Esophagus mucosa (tissue), 1 donor: ENCODE measurements around the gene IFT122. TPM values are rescaled to one million over a fixed set of nuclear protein-coding genes. Genes with fewer than 3 reads are reported as not detected.

Experiments
- ATAC-seq: fragments of 200-7000 bp; cut with Tn5 transposase; one replicate; pipeline ENCODE4 v1.9.1; 2020
- total RNA-seq: library from RNA; stranded (reverse); gene quantifications from one replicate; pipeline ENCODE4 v1.2.4, GENCODE V29; 2023
- donor health status: DM: yes; HTN: yes; CAD: no.

Gene IFT122
- total RNA-seq, 1 donor from 2014 or later, result 11.2 TPM

DNA sequence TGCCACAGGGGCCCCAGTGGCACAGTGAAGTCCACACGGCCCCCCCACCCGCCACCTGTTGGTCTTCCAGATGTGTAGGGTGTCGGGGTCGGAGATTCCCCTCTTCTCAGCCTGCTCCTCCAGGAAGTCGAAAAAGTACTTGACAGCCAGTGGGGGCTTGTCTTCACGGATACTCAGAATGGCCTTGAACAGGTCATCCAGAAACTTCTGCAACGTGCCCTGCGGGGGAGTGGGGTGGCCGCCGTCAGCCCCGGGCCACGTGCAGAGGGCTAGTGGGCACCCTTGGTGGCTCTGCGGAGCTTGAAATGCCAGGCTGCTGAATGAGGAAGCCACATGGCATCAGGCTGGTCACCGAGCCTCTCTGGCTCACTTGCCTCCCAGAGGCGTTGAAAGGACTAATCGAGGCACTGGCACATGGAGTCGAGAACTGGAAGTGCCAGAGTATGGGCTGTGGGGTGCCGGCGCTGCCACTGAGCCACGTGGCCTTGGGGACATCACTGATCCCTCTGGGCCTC, 119.6 kb downstream of the IFT122 start:
- no peak for ATAC-seq

DNA sequence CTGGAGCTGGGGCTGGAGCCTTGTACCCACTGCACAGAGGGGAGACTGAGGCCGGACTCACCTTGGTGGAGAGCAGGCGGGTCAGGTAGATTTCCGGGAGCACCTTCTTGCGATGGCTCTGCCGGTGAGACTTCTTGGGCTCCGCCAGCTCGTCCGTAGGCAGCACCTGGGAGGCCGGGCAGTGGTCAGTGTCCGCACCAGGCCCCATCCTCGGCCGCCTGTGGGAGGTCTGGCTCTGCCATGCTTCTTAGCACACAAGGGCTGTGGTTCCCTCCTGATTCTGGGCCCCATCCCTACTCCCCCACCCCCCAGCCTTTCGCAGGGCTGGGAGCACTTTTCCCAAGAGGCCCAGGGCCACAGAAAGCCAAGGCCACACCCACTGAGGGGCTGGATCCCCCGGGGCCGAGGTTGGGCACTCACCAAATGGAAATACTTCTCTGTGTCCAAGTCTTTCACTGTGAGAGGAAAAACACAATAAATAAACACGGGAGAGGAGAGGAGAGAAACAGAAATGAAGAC, 120.3 kb downstream of the IFT122 start:
- ATAC-seq, result no peak

DNA sequence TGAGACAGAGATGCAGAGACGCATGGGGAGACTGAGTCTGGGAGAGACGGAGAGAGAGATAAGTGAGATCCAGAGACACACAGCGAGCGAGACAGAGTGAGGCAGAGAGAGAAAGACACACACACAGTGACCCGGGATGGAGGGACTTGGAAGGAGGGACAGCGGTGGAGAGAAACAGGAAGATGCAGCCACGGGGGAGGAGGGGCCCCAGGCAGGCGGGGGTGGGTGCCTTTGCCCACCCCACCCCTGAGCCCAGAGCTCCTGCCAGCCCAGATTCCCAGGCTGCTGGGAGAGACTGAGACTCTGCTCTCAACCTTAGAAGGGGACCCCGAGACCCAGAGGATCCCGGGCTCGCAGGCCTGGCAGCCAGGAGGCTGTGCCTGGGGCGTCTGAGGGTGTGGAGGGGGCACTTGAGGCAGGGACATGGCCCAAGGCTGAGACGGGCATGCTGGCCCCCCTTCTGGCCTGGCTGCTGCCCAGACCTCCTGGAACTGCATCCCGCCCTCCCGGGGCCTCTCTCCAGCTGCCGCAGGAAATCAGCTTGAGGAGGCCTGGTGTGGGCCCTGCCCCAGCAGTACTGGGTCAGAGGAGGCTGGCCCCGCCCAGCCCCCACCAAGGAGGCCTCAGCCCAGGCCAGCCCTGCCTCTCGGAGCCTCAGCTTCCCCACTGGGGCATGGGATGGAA, 121.0 kb downstream of the IFT122 start:
- ATAC-seq, result peak; percentile 33

DNA sequence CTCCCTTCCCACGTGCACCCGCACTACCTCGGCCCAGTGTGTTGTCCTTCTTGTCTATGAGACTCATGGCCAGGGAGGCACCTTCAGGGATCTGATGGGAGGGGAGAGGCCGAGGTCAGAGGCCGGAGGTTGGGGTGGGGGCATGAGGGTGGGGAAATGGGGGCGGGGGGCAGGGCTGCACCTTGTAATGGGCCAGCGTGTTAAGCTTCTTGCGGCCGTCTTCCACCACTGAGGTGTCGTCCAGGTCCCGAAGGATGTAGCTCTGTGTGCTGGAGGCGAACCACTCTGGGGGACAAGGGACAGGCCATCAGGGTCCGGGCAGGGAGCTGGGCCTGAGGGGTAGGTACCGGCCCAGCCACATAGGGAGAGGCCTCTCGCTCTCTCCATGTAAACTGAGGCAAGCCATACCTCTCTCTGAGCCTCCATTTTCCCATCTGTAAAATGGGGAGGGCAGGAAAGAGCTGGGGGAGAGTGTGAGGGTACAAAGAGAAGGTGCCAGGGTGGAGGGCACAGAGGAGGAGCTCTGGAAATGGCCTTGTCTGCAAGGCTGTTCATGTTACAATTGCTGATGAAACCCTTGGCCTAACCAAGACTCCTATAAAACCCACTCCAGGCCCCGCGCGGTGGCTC, 121.7 kb downstream of the IFT122 start:
- ATAC-seq, result no peak

DNA sequence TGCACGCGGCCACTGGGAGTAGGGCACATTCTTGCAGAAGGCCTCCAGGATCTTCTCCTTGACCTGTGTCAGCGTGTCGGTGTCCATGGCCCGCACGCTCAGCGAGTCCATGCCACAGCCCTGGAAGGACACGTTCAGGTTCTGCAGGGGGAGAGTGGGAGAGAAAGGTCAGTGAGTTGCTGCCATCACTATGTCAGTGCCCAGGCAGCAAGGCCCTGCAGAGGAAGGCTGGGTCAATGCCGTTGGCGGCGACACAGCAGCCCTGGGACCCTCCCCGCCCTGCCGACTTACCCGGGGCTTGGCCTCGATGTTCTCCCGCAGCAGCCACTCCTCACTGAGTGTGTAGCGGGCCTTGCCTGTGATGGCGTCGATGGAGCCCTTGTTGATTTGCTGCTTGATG, 122.8 kb downstream of the IFT122 start:
- ATAC-seq, result no peak

DNA sequence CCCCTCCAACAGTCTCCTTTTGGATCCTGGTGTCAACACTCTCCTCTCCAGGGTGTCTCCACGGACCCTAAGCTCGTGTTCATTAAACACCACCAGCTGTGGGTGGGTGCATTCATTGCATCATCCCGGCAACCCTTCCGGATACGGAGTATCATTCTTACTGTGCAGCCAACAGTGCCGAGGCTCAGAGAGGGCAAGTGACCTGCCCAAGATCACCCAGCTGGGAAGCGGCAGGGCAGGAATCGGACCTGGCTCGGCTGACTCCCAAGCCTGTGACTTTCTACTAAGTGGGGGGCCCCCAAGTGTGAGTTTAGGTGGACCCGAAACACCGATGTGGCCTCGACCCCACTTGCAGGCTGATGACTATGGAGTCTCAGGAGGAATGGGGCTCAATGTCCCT, 123.3 kb downstream of the IFT122 start:
- ATAC-seq, result no peak

DNA sequence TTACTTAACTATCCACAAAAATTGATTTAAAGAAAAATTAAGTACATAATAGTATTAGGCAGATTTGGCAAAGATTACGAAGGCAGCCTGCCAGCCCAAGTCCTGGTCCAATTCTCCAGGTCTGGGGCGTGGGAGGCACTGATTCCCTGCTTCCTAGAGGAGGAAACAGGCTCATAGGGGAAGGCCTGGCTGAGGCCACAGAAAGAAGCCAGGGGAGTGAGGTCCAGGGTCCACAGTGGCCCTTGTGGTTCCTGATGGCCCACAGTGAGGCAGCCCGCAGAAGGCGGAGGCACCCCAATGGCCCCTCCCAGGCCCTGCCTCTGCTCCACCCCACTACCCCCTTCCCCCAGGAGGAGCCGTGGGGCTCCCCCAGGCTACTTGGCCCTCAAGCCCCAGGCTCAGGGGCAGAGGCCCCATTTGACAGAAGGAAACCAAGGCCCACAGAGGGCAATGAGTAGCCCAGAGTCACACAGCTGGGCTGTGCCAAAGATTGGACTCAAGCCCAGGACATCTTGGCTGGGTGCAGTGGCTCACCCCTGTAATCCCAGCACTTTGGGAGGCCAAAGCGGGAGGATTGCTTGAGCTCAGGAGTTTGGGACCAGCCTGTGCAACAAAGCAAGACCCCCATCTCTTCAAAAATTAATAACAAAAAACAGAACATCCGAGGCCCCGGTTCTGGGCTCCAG, 124.0 kb downstream of the IFT122 start:
- no peak for ATAC-seq

DNA sequence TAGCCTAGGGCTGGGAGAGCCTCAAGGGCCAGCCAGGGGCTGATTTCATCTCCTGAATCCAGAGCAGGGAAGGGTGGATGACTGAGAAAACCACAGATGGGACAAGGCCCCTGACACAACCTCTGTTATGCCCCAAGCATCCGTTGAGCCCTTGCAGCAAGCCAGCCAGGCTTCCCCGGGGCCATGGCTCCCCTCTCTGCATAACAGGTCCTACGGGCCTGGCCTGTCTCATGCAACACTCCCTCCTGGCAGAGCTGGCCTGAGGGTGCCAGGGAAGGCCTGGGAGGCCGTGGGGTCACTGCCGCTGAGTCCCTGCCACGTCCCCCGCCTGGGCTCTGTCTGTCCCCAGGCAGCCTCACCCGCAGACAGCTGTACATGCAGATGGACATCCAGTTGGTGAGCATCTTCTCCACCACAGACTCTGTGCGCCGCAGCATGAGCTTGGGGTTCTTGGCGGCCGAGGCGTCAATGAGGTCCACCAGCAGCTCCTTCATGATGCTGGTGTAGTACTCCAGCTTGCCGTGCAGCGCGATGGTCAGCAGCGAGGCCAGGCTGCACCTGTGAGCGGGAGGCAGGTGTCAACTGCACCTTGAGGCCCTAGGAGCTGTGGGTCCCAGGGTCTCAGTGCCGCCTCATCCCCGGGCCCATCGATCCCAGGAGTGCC, 125.1 kb downstream of the IFT122 start:
- no peak for ATAC-seq

DNA sequence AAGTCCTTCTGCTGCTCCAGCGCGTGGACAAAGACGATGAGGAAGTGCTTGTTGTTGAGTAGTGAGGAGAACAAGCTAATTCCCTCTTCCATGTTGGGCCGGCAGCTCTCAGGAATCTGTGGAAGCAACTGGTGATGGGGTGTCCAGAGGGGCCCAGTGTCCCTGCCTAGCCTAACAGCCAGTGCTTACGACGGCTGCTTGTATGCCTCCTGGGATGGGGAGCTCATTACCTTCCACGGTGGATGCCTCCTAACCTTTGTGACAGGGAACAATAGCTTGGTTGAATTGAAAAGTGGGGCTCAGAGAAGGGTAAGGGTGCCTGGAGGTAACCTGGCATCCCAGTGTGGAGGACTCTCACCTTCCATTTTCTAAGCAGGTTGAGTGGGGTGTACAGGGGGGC, 125.9 kb downstream of the IFT122 start:
- no peak for ATAC-seq

DNA sequence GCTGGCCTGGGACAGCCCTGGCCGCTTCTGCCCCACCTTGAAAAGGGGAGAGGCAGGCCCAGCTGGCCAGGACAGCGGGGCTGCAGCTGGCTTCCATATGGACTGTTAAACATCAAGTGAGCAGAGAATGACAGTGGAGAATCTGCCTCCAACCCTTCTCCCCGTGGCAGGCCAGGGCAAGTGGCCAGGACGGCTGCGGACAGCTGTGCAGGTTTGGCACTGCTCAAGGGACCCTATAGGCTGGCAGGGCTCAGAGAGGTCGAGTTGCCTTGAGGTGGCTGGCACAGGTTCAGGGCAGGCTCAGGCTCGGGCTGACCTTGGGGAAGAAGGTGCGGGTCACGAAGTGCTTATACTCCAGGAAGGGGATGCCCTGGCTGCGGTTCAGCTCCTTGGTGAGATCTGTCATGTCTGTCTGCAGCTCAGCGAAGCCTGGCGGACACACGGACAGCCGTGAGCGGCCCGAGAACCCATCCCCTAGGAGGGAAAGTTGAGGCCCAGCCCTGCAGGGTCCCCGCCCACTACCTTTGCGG, 127.2 kb downstream of the IFT122 start:
- no peak for ATAC-seq

DNA sequence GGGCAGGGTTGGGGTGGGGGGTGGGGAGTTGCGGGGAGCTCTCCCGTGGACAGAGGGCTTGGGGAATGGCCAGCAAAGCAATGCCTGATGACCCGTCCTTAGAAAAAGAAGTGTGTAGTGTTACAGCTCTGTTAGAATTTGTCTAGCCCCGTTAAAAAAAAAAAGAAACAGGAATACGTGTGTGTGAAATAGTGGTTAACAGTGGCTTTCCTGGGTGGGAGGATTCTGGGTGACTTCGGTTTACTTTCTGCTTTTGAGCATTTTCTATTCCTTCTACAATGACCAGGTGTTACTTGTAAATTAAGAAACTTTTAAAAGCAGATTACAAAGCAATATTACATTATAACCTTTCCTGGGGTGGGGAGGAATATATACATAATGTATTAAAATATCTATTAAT, 127.9 kb downstream of the IFT122 start:
- ATAC-seq, result no peak

DNA sequence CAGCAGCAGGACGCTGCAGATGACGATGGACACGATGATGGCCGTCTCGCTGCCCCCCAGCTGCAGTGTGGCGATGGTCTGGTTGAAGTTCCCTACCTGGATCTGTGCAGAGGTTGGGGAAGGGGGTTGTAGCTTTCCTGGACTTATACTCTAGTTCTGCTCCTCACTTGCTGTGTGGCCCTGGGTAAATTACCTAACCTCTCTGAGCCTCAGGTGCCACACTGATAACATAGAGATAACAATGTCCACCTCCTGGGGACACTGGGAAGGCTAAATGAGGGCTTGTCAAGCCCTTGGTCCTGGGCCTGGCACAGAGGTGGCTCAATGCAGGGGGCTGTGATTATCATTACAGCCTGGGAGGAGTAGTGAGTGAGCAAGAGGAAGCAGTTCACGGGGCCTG, 129.8 kb downstream of the IFT122 start:
- no peak for ATAC-seq

Other genes with a start within 250 kb of the IFT122 start
- 87.8 TPM for gene COPG1, start 190.6 kb upstream of the IFT122 start, total RNA-seq
- 37.2 TPM for gene HMCES, start 161.4 kb upstream of the IFT122 start, total RNA-seq
- gene EFCAB12, start 11.6 kb upstream of the IFT122 start, total RNA-seq, result 0.04 TPM
- 20.8 TPM for gene MBD4, start 276 bp upstream of the IFT122 start, total RNA-seq
- not detected for gene RHO, start 88.4 kb downstream of the IFT122 start, total RNA-seq
- gene H1-8, start 103.0 kb downstream of the IFT122 start, total RNA-seq, result not detected
- gene PLXND1, start 166.5 kb downstream of the IFT122 start, total RNA-seq, result 15.8 TPM